ENCODE results near the gene RAMACL. TPM values are rescaled to one million over a fixed set of nuclear protein-coding genes. Genes with fewer than 3 reads are reported as not detected.

The RAMACL gene
- total RNA-seq, 4 donors from 2014 or later = 1.5 to 8.1 (median 1.8) TPM; not detected in 1

GRCh38 chr6:166630462-166630861 is 44.0 kb upstream of the RAMACL start:
- no peak overlapping the region for H3K27ac ChIP-seq
- no peak overlapping the region for H3K4me3 ChIP-seq
- H3K27me3 ChIP-seq = no peaks in the 10 kb centered on the region
- H3K9me3 ChIP-seq = no peaks in the 10 kb centered on the region
- intact Hi-C loops (cut with DNase I; ENCODE audit: low total_unique reads) = no loop called here
- TF ChIP-seq CTCF (IDR thresholded peaks at IDR 0.05) (no peak), POLR2A (IDR thresholded peaks at IDR 0.05) (no peak)
- no peaks in the 10 kb centered on the region for H3K36me3 ChIP-seq
- DNase-seq = no peak
- no peaks in the 10 kb centered on the region for H3K4me1 ChIP-seq

- H3K4me1 ChIP-seq = no peaks in the 10 kb centered on the region
- TF ChIP-seq POLR2A (IDR thresholded peaks at IDR 0.05) (no peak), CTCF (IDR thresholded peaks at IDR 0.05) (no peak)
- intact Hi-C loops (cut with DNase I; ENCODE audit: low total_unique reads) = no loop called here
- H3K27ac ChIP-seq = no peak overlapping the region
- H3K36me3 ChIP-seq = no peaks in the 10 kb centered on the region
- no peaks in the 10 kb centered on the region for H3K9me3 ChIP-seq
- H3K4me3 ChIP-seq = no peak overlapping the region
- no peaks in the 10 kb centered on the region for H3K27me3 ChIP-seq
- DNase-seq = no peak
Observed at GRCh38 chr6:166629628-166630027, 43.1 kb upstream of the RAMACL start.

GRCh38 chr6:166627875-166628801 is 41.7 kb upstream of the RAMACL start:
- Histone ChIP-seq H3K4me1 (no peaks in the 10 kb centered on the region), H3K27ac (peak overlapping the region; percentile 75 to 76), H3K4me3 (peak overlapping the region; percentile 41 to 46), H3K27me3 (no peaks in the 10 kb centered on the region), H3K9me3 (no peaks in the 10 kb centered on the region), H3K36me3 (no peaks in the 10 kb centered on the region)
- intact Hi-C loops (cut with DNase I; ENCODE audit: low total_unique reads) = no loop called here
- TF ChIP-seq CTCF (IDR thresholded peaks at IDR 0.05) = peak in 1 of 4 experiments; percentile 9
- no peak for TF ChIP-seq POLR2A (IDR thresholded peaks at IDR 0.05)
- DNase-seq = peak; percentile 55 to 76

GRCh38 chr6:166627033-166627874 is 40.8 kb upstream of the RAMACL start, which contains the start of gene RPS6KA2:
Gene RPS6KA2 (minus strand): TSS chr6:166627251. CDS start chr6:166627019, 232 bp downstream.
- no peaks in the 10 kb centered on the region for H3K36me3 ChIP-seq
- intact Hi-C loops (cut with DNase I; ENCODE audit: low total_unique reads) = no loop called here
- H3K4me3 ChIP-seq = peak within 1 kb of the TSS; percentile 77 to 83
- peak; percentile 93 for TF ChIP-seq POLR2A (IDR thresholded peaks at IDR 0.05)
- TF ChIP-seq CTCF (IDR thresholded peaks at IDR 0.05) = peak in 1 of 4 experiments; percentile 30
- H3K27ac ChIP-seq = peak within 1 kb of the TSS; percentile 76
- no peaks in the 10 kb centered on the region for H3K27me3 ChIP-seq
- H3K9me3 ChIP-seq = no peaks in the 10 kb centered on the region
- DNase-seq = peak; percentile 100
- no peaks in the 10 kb centered on the region for H3K4me1 ChIP-seq

Measured in uterus (tissue), 4 donors.